HG03039 (cell line): ENCODE data around the gene C1orf141.
A peak's percentile ranks its signal among the peaks of the same experiment; 100 is the strongest.
"Not testable (repeated sequence)": the region's sequence is repeated elsewhere in the genome, so short reads cannot be mapped to it uniquely, and the experiment has no call there.

Source experiments
- ATAC-seq: cut with Tn5 transposase; IDR thresholded peaks from one replicate; pipeline ENCODE4 v1.9.1; 2021; ENCODE audit warnings: mild to moderate bottlenecking, moderate library complexity; ENCODE audit not compliant: unreplicated experiment

The C1orf141 gene

DNA sequence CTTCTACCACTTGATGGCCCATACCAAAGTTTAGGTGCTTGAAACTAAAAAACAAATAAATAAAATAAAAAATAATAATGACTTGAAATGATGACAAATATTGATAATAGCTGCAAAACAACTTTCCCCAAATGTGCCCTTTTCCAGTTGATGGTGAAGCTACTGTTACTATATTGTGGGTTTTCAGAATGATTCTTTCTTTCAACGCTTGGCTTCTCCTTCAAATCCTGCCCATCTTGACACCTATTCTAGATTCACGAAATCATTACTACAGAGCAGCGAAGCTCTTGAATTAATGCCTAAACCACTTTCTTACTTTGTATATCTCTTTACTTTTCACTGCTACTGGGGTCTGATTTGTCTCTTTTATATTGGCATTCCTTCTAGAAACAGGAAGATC, 9.2 kb upstream of the C1orf141 start:
- no peak for ATAC-seq

DNA sequence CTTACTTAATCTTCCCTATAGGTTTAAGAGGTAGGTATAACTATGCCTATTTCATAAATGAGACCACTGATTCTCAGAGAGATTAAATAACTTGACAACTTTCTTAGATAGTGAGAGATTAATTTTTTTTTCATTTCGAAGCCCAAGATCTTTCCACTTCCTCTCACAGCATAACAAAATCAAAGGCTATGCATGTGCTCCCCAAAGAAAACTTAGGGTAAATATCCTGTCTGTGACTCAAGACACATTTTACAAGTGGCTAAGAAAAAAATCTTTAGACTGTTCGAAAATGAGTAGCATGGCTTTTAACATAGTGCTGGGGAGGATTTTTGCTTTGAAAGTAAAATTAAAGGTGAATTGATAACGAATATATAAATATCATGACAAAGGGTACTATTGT, 8.2 kb upstream of the C1orf141 start:
- no peak for ATAC-seq

DNA sequence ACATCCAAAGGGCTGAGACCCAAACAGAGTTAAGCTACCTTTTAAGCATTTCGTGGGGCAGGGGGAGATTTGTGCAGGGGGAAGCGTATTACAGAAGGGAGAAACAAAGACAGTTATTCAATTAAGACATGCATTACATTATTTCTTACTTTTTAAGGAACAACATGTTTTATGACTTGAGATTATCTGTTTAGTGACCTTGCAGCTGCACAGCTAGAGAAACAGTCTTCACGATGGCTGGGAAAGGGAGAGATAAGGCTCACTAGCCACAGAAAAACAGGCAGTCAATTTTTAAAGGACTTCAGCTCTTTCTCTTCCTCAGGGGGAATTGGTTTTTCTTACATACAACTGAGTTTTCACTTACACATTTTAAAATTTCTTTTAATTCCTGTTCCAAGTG, 7.1 kb upstream of the C1orf141 start:
- ATAC-seq, result not testable (repeated sequence)

DNA sequence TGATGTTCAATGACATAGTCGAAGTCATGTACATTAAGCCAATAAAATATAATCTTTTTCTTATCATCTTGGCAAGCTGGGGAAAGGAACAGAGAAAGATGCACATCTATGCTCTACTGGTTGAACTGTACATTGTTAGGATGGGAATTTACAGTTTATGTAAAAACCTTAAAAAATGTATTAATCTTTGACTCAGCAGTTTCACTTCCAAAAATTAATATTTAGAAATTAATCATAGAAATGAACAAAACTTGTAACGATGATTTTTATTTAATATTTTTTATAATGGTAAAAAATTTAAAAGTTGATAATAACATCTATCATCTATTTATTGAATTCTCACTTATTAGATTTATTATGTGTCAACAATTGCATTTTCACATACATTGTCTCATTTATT, 5.7 kb upstream of the C1orf141 start:
- no peak for ATAC-seq

- no peak for ATAC-seq
Measured at GRCh38 chr1:67138813-67139499, 4.2 kb upstream of the C1orf141 start.

- no peak for ATAC-seq
Measured at GRCh38 chr1:67137307-67137753, 2.6 kb upstream of the C1orf141 start.

- no peak for ATAC-seq
Measured at GRCh38 chr1:67135354-67135753, 584 bp upstream of the C1orf141 start.

- ATAC-seq, result no peak
Measured at GRCh38 chr1:67133177-67133576, 1.6 kb downstream of the C1orf141 start.

- ATAC-seq, result no peak
Measured at GRCh38 chr1:67130673-67131072, 4.1 kb downstream of the C1orf141 start.

DNA sequence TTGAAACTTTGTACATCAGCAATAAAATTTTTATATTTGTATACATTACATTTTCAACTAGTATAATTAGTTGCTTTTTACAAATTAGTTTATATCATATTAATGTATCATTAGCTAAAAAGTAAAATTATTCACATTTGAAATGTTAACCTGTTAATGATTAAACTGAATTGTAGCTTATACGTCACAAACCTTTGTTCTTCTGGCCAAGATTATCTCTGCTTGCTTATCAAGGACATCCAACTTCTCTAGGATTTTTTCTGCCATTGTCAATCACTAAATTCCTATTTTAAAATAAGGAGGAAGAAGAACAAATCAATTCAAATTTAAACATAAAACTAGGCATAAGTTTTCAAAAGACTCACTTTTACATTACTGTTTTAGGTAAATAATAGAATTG, 7.8 kb downstream of the C1orf141 start:
- ATAC-seq, result no peak

DNA sequence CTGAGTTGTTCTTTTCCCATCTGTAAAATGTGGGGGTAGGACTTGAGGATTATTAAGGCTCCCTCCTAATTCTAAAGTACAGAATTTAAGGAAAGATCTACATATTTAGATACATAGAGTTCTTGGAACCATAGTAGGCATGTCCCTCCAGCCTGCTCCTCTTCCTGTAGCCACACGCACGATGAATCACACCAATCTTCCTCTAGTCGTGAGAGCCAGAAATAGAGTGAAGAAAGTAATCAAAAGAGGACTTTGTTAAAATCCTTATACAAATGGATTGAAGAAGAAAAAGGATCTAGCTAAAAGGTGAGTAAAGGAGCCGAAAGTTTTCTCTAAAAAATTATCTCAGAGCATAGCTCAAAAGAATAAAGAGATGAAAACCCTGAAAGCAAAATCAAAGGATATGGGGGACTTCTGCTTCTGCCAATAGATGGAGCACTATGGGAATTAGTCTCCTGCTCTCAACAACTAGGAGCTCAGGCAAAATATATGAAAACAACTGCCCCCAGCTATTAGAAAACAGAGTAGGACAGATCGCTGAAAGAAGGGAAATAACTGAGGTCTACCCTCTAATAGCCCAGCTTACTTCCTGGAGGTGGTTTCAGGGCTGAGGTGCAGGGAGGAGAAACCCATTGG, 8.5 kb downstream of the C1orf141 start:
- no peak for ATAC-seq

GRCh38 chr1:67124455-67124854, 10.3 kb downstream of the C1orf141 start:
- no peak for ATAC-seq

- no peak for ATAC-seq
Measured at GRCh38 chr1:67120855-67121619, 13.7 kb downstream of the C1orf141 start.

DNA sequence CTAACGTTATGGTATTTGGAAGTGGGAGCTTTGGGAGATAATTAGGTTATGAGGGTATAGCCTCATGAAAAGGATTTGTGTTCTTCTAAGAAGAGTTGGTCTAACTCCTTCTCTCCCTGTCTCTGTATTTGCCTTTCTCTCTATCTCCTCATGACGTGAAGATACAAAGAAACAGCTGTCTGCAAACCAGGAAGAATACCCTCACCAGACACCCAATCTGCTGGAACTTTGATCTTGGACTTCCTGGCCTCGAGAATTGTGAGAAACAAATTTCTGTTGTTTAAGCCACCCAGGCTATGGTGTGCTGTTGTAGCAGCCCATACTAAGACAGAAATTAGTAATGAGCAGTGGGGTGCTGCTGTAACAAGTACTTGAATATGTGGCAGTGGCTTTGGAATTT, 16.1 kb downstream of the C1orf141 start:
- ATAC-seq, result no peak

- ATAC-seq, result no peak
Measured at GRCh38 chr1:67118191-67118590, 16.6 kb downstream of the C1orf141 start.

DNA sequence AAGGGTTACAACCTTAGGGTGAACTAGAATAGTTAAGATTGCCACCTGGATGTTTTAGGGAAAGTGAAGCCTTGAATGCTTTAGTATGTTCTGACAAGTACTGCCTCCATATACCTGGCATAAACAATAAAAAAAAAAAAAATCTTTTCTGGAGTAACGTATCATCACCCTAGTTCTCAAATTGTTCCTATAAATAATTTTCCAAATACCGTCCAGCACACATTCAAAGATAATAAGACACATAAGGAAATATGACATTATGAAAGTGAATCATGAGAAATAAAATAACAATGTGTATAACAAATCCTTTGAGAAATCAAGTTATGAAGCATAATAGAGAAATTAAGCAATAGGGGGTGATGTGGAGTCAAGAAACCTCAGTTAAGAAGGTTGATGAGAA, 20.6 kb downstream of the C1orf141 start:
- ATAC-seq, result no peak

GRCh38 chr1:67110352-67110751, 24.4 kb downstream of the C1orf141 start:
- peak; percentile 36 for ATAC-seq

DNA sequence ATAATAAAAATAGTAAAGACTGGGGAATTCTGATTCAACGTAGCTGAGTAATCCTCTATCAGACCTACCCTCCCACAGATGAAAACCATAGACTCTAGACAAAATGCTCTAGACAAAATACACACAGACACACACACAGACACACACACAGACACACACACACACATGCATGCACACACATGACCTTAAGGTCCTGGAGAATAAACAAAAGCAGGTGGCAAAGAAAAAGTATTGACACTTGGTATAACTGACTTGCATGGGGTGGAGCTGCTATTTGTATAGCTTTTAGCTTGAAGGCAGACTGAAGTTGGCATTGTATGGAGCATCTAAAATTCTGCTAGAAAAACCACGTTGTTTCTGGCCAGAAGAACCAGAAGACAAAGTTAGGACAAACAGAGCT, 29.3 kb downstream of the C1orf141 start:
- no peak for ATAC-seq

DNA sequence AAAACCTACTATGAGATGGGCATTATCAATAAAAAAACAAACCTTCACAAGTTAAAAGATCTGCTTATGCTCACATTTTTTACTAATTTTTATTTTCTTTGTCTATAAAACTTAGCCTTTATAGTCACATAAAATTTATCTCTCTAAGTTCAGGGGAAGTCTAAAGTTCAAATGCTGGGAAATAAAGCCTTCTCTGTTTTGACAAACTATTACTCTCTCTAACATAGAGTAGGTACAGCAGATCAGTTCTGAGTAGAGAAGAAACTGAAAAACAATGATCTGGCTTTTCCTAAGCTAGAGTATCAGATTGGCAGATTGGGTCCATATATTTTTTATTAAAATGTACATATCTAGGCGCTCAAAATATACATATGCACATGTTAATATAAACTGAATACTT, 31.2 kb downstream of the C1orf141 start:
- ATAC-seq, result no peak

- no peak for ATAC-seq
Measured at GRCh38 chr1:67100833-67101232, 33.9 kb downstream of the C1orf141 start.

DNA sequence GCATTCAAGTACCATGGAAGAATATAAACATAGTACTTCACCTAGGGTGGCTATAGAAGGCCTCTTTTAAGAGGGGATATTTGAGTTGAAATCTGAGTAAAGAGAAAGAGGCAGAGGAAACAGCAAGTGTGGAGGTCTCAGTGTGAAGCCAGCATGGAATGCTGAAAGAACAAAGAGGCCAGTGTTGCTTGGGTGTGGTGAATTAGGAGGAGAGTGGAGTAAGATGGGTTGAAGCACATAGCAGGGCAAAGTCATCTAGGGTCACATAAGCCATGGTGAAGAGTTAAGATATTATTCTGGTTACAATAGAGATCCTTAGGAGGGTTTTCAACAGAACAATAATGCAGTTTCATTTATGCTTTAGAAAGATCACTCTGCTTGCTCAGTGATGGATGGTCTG, 37.5 kb downstream of the C1orf141 start:
- no peak for ATAC-seq

GRCh38 chr1:67094191-67094590, 40.6 kb downstream of the C1orf141 start:
- ATAC-seq, result no peak
